MM.1S (cell line): ENCODE results near the gene MGAT4C.

Experiments used
- DNase-seq: peaks from one replicate; pipeline ENCODE4 v3.0.0-alpha.2; 2015
- H2AFZ ChIP-seq: fragments of 300-600 bp; sonication (generic); 2 replicates; pipeline ENCODE4 v1.6.0; 2016; ENCODE audit warnings: antibody characterized with exemption, low read length
- H3F3A ChIP-seq: fragments of 300-600 bp; sonication (generic); 2 replicates; pipeline ENCODE4 v1.6.1; 2016; ENCODE audit warnings: mild to moderate bottlenecking, antibody characterized with exemption, low read length, moderate library complexity, mixed read lengths; ENCODE audit not compliant: insufficient read depth
- H3K27ac ChIP-seq: fragments of 300-600 bp; sonication (generic); 2 replicates; pipeline ENCODE4 v1.5.1; 2016; ENCODE audit warnings: mild to moderate bottlenecking, low read length
- H3K27me3 ChIP-seq: fragments of 300-600 bp; sonication (generic); replicated peaks from 2 replicates; pipeline ENCODE4 v1.6.0; 2016; ENCODE audit warnings: low read length; ENCODE audit not compliant: insufficient read depth
- H3K36me3 ChIP-seq: fragments of 300-600 bp; sonication (generic); replicated peaks from 2 replicates; pipeline ENCODE4 v1.6.1; 2016; ENCODE audit warnings: mild to moderate bottlenecking, low read length, mixed read lengths; ENCODE audit not compliant: insufficient read depth
- H3K4me1 ChIP-seq: fragments of 300-600 bp; sonication (generic); 2 replicates; pipeline ENCODE4 v1.6.1; 2016; ENCODE audit warnings: low read length, mixed read lengths
- H3K4me2 ChIP-seq: fragments of 300-600 bp; sonication (generic); 2 replicates; pipeline ENCODE4 v1.6.0; 2016; ENCODE audit warnings: low read depth, low read length
- H3K4me3 ChIP-seq: fragments of 300-600 bp; sonication (generic); 2 replicates; pipeline ENCODE4 v1.5.1; 2016; ENCODE audit warnings: low read length, mixed read lengths
- H3K79me2 ChIP-seq: fragments of 300-600 bp; sonication (generic); 2 replicates; pipeline ENCODE4 v1.6.1; 2016; ENCODE audit warnings: mixed run types, low read length, mixed read lengths
- H3K9ac ChIP-seq: fragments of 300-600 bp; sonication (generic); 2 replicates; pipeline ENCODE4 v1.6.1; 2016; ENCODE audit warnings: low read length, mixed read lengths
- H3K9me2 ChIP-seq: fragments of 300-600 bp; sonication (generic); replicated peaks from 2 replicates; pipeline ENCODE4 v1.6.1; 2016; ENCODE audit warnings: mild to moderate bottlenecking, low read length, mixed read lengths; ENCODE audit not compliant: insufficient read depth
- H3K9me3 ChIP-seq: fragments of 300-600 bp; sonication (generic); replicated peaks from 2 replicates; pipeline ENCODE4 v1.6.1; 2016; ENCODE audit warnings: mild to moderate bottlenecking, low read length, mixed read lengths; ENCODE audit not compliant: insufficient read depth
- H4K20me1 ChIP-seq: fragments of 300-600 bp; sonication (generic); 2 replicates; pipeline ENCODE4 v1.6.1; 2016; ENCODE audit warnings: mild to moderate bottlenecking, low read length, moderate library complexity, mixed read lengths; ENCODE audit not compliant: insufficient read depth
- EZH2 ChIP-seq: fragments of 300-600 bp; sonication (generic); optimal IDR thresholded peaks from 2 replicates; pipeline ENCODE3; 2017; ENCODE audit warnings: low read depth, mild to moderate bottlenecking, antibody characterized with exemption, low read length, mixed read lengths
- EZH2phosphoT487 ChIP-seq: fragments of 300-600 bp; sonication (generic); IDR thresholded peaks from 2 replicates; pipeline ENCODE4 v1.6.1; 2018; ENCODE audit warnings: antibody characterized with exemption, low read length
- TF ChIP-seq, protein P1 (sequence below): fragments of 300-600 bp; sonication (generic); IDR thresholded peaks from 2 replicates; pipeline ENCODE4 v1.5.1; 2016; ENCODE audit warnings: antibody characterized with exemption, low read length, mixed read lengths

MGAT4C gene

DNA sequence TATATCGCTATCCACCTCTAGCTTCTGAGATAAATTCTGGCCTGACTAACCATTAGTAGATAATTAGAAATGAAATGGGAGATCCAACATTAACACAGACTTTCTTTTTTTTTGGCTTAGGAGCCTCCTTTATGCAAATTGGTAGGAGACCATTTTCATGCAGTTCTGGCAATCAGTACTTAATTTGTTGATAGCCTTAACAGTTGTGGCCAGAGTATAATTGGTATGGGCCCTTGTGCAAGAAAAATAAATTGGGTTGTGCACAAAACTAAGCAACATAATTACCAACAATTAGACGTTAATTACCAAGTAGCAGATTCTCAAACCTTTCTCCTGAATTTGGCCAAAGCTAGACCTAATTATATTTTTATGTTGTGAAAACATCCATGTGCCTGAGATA, 111.0 kb downstream of the MGAT4C start:
- Histone ChIP-seq H3K9ac (no peak overlapping the region), H4K20me1 (no peaks in the 10 kb centered on the region), H3K27me3 (no peaks in the 10 kb centered on the region), H3F3A (no peaks in the 10 kb centered on the region), H3K27ac (no peak overlapping the region), H2AFZ (no peak overlapping the region), H3K4me1 (no peaks in the 10 kb centered on the region), H3K9me2 (no peaks in the 10 kb centered on the region), H3K9me3 (no peaks in the 10 kb centered on the region), H3K36me3 (no peaks in the 10 kb centered on the region), H3K4me3 (no peak overlapping the region), H3K4me2 (no peak overlapping the region), H3K79me2 (no peaks in the 10 kb centered on the region)
- DNase-seq = no peak
- TF ChIP-seq, protein P1, sequence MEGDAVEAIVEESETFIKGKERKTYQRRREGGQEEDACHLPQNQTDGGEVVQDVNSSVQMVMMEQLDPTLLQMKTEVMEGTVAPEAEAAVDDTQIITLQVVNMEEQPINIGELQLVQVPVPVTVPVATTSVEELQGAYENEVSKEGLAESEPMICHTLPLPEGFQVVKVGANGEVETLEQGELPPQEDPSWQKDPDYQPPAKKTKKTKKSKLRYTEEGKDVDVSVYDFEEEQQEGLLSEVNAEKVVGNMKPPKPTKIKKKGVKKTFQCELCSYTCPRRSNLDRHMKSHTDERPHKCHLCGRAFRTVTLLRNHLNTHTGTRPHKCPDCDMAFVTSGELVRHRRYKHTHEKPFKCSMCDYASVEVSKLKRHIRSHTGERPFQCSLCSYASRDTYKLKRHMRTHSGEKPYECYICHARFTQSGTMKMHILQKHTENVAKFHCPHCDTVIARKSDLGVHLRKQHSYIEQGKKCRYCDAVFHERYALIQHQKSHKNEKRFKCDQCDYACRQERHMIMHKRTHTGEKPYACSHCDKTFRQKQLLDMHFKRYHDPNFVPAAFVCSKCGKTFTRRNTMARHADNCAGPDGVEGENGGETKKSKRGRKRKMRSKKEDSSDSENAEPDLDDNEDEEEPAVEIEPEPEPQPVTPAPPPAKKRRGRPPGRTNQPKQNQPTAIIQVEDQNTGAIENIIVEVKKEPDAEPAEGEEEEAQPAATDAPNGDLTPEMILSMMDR = no peak
- TF ChIP-seq EZH2phosphoT487 (no peak), EZH2 (no peak)

DNA sequence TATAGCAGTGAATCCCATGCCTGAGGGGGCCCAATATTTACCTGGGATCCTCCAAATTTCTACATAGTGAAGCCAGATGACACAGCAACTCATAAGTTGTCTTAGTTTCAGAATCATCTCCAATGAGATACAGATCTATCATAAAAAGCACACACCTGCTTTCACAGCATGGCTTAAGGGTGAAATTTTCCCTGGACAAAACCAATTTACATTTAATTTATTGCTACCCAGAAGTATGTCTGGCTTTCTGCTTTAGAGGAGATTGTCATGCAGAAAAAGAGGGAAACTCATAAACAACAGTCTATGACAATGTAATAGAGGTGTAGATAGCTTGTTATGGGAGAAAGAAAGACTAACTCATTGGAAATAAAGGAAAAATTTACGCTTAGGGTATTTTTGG, 113.0 kb downstream of the MGAT4C start:
- DNase-seq = no peak
- no peak overlapping the region for H3K4me2 ChIP-seq
- no peaks in the 10 kb centered on the region for H4K20me1 ChIP-seq
- no peaks in the 10 kb centered on the region for H3K79me2 ChIP-seq
- TF ChIP-seq, protein P1 = no peak
- TF ChIP-seq EZH2phosphoT487 (no peak), EZH2 (no peak)
- no peak overlapping the region for H3K4me3 ChIP-seq
- no peak overlapping the region for H3K9ac ChIP-seq
- no peaks in the 10 kb centered on the region for H3K27me3 ChIP-seq
- no peaks in the 10 kb centered on the region for H3F3A ChIP-seq
- no peak overlapping the region for H2AFZ ChIP-seq
- no peaks in the 10 kb centered on the region for H3K36me3 ChIP-seq
- H3K27ac ChIP-seq = no peak overlapping the region
- no peaks in the 10 kb centered on the region for H3K9me3 ChIP-seq
- no peaks in the 10 kb centered on the region for H3K9me2 ChIP-seq
- H3K4me1 ChIP-seq = no peaks in the 10 kb centered on the region

DNA sequence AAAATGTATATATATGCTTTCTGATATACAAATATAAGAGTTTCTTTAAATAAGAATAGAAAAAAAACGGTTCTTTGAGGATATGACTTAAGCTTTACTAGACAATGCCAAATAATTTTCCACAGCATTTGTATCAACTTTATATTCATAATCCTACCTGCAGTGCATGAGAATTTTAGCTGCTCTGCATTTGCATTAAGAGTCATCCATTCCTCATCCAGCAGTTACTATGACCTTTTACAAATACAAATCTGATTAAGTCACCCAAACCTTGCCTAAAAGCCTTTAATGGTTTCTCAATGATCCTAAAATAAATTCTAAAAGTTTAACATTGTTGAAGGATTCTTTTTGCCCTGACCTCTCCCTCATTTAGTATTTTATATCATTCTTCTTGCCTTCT, 116.5 kb downstream of the MGAT4C start:
- Histone ChIP-seq H3K9me3 (no peaks in the 10 kb centered on the region), H3K27me3 (no peaks in the 10 kb centered on the region), H4K20me1 (no peaks in the 10 kb centered on the region), H3K79me2 (no peaks in the 10 kb centered on the region), H3K36me3 (no peaks in the 10 kb centered on the region), H3K27ac (no peak overlapping the region), H3K4me1 (no peaks in the 10 kb centered on the region), H3K9me2 (no peaks in the 10 kb centered on the region), H3F3A (no peaks in the 10 kb centered on the region), H3K9ac (no peak overlapping the region), H3K4me3 (no peak overlapping the region), H2AFZ (no peak overlapping the region), H3K4me2 (no peak overlapping the region)
- TF ChIP-seq EZH2 = no peak
- TF ChIP-seq, protein P1 = no peak
- TF ChIP-seq EZH2phosphoT487 = no peak
- DNase-seq = no peak
